OCI-M1 (cell line): ENCODE data around the gene HERPUD1.
"Not testable (repeated sequence)": the region's sequence is repeated elsewhere in the genome, so short reads cannot be mapped to it uniquely, and the experiment has no call there.

Source experiments
- DNase-seq: peaks from one replicate; lab custom pipeline; 2025; lab: John Stamatoyannopoulos, UW

HERPUD1 gene

GRCh38 chr16:56934599-56935145, 2.7 kb downstream of the HERPUD1 start:
- DNase-seq = not testable (repeated sequence)

- DNase-seq = no peak
Observed at GRCh38 chr16:56935201-56935600, 3.3 kb downstream of the HERPUD1 start.

GRCh38 chr16:56936491-56936890, 4.5 kb downstream of the HERPUD1 start:
- DNase-seq = peak; percentile 41

GRCh38 chr16:56936950-56937349, 5.0 kb downstream of the HERPUD1 start:
- no peak for DNase-seq

GRCh38 chr16:56938664-56939513, 6.9 kb downstream of the HERPUD1 start:
- no peak for DNase-seq

- DNase-seq = no peak
Observed at GRCh38 chr16:56939801-56940200, 7.9 kb downstream of the HERPUD1 start.

GRCh38 chr16:56941092-56941491, 9.2 kb downstream of the HERPUD1 start:
- DNase-seq = no peak

- no peak for DNase-seq
Observed at GRCh38 chr16:56941856-56942331, 10.0 kb downstream of the HERPUD1 start.

GRCh38 chr16:56943761-56944375, 11.9 kb downstream of the HERPUD1 start:
- DNase-seq = no peak

GRCh38 chr16:56944954-56945839, 13.3 kb downstream of the HERPUD1 start:
- no peak for DNase-seq

GRCh38 chr16:56945847-56946527, 14.0 kb downstream of the HERPUD1 start:
- DNase-seq = no peak

GRCh38 chr16:56946767-56947603, 15.0 kb downstream of the HERPUD1 start:
- peak; percentile 11 for DNase-seq

GRCh38 chr16:56947604-56947995, 15.7 kb downstream of the HERPUD1 start:
- no peak for DNase-seq

- no peak for DNase-seq
Observed at GRCh38 chr16:56948234-56948633, 16.3 kb downstream of the HERPUD1 start.

- no peak for DNase-seq
Observed at GRCh38 chr16:56950051-56950450, 18.1 kb downstream of the HERPUD1 start.

- DNase-seq = no peak
Observed at GRCh38 chr16:56950455-56950854, 18.5 kb downstream of the HERPUD1 start.

- DNase-seq = peak; percentile 58
Observed at GRCh38 chr16:56950881-56951771, 19.2 kb downstream of the HERPUD1 start.

- DNase-seq = no peak
Observed at GRCh38 chr16:56953006-56953405, 21.1 kb downstream of the HERPUD1 start.

GRCh38 chr16:56956076-56956475, 24.1 kb downstream of the HERPUD1 start:
- no peak for DNase-seq
